MM.1S (cell line): Measurements from ENCODE around the gene MINDY3.

Source experiments
- DNase-seq: peaks from one replicate; pipeline ENCODE4 v3.0.0-alpha.2; 2015
- H2AFZ ChIP-seq: fragments of 300-600 bp; sonication (generic); 2 replicates; pipeline ENCODE4 v1.6.0; 2016; ENCODE audit warnings: antibody characterized with exemption, low read length
- H3F3A ChIP-seq: fragments of 300-600 bp; sonication (generic); 2 replicates; pipeline ENCODE4 v1.6.1; 2016; ENCODE audit warnings: mild to moderate bottlenecking, antibody characterized with exemption, low read length, moderate library complexity, mixed read lengths; ENCODE audit not compliant: insufficient read depth
- H3K27ac ChIP-seq: fragments of 300-600 bp; sonication (generic); 2 replicates; pipeline ENCODE4 v1.5.1; 2016; ENCODE audit warnings: mild to moderate bottlenecking, low read length
- H3K27me3 ChIP-seq: fragments of 300-600 bp; sonication (generic); replicated peaks from 2 replicates; pipeline ENCODE4 v1.6.0; 2016; ENCODE audit warnings: low read length; ENCODE audit not compliant: insufficient read depth
- H3K36me3 ChIP-seq: fragments of 300-600 bp; sonication (generic); replicated peaks from 2 replicates; pipeline ENCODE4 v1.6.1; 2016; ENCODE audit warnings: mild to moderate bottlenecking, low read length, mixed read lengths; ENCODE audit not compliant: insufficient read depth
- H3K4me1 ChIP-seq: fragments of 300-600 bp; sonication (generic); 2 replicates; pipeline ENCODE4 v1.6.1; 2016; ENCODE audit warnings: low read length, mixed read lengths
- H3K4me2 ChIP-seq: fragments of 300-600 bp; sonication (generic); 2 replicates; pipeline ENCODE4 v1.6.0; 2016; ENCODE audit warnings: low read depth, low read length
- H3K4me3 ChIP-seq: fragments of 300-600 bp; sonication (generic); 2 replicates; pipeline ENCODE4 v1.5.1; 2016; ENCODE audit warnings: low read length, mixed read lengths
- H3K79me2 ChIP-seq: fragments of 300-600 bp; sonication (generic); 2 replicates; pipeline ENCODE4 v1.6.1; 2016; ENCODE audit warnings: mixed run types, low read length, mixed read lengths
- H3K9ac ChIP-seq: fragments of 300-600 bp; sonication (generic); 2 replicates; pipeline ENCODE4 v1.6.1; 2016; ENCODE audit warnings: low read length, mixed read lengths
- H3K9me2 ChIP-seq: fragments of 300-600 bp; sonication (generic); replicated peaks from 2 replicates; pipeline ENCODE4 v1.6.1; 2016; ENCODE audit warnings: mild to moderate bottlenecking, low read length, mixed read lengths; ENCODE audit not compliant: insufficient read depth
- H3K9me3 ChIP-seq: fragments of 300-600 bp; sonication (generic); replicated peaks from 2 replicates; pipeline ENCODE4 v1.6.1; 2016; ENCODE audit warnings: mild to moderate bottlenecking, low read length, mixed read lengths; ENCODE audit not compliant: insufficient read depth
- H4K20me1 ChIP-seq: fragments of 300-600 bp; sonication (generic); 2 replicates; pipeline ENCODE4 v1.6.1; 2016; ENCODE audit warnings: mild to moderate bottlenecking, low read length, moderate library complexity, mixed read lengths; ENCODE audit not compliant: insufficient read depth
- EZH2 ChIP-seq: fragments of 300-600 bp; sonication (generic); optimal IDR thresholded peaks from 2 replicates; pipeline ENCODE3; 2017; ENCODE audit warnings: low read depth, mild to moderate bottlenecking, antibody characterized with exemption, low read length, mixed read lengths
- EZH2phosphoT487 ChIP-seq: fragments of 300-600 bp; sonication (generic); IDR thresholded peaks from 2 replicates; pipeline ENCODE4 v1.6.1; 2018; ENCODE audit warnings: antibody characterized with exemption, low read length
- TF ChIP-seq, protein P1 (sequence below): fragments of 300-600 bp; sonication (generic); IDR thresholded peaks from 2 replicates; pipeline ENCODE4 v1.5.1; 2016; ENCODE audit warnings: antibody characterized with exemption, low read length, mixed read lengths

MINDY3 gene

DNA sequence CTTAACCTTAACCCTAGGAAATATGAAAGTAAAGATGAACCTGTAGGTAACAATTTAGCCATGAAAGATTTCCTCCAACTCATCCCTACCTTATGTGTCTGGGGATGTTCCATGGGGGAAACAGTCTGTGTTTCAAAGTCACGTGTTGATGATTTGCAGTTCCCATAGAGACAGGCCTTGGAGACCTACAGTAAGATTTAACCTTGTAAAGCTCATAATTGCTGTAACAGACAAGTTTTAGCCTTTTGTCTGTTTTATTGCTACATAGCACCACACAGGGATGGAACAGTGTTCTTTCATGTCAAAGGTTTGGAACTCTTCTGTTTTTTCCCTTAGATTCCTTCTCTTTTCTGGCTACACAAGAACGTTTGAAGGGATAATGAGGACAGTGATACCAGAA is 105.4 kb downstream of the MINDY3 start:
- Histone ChIP-seq H3K27me3 (no peaks in the 10 kb centered on the region), H3K4me3 (no peak overlapping the region), H3K9me3 (no peaks in the 10 kb centered on the region), H3F3A (no peaks in the 10 kb centered on the region), H3K9ac (no peak overlapping the region), H3K27ac (no peak overlapping the region), H3K9me2 (no peaks in the 10 kb centered on the region), H3K4me1 (0 out of 2 replicates have a peak, but pooled peaks cover 4% of the 10 kb centered on the region), H3K79me2 (no peaks in the 10 kb centered on the region), H4K20me1 (no peaks in the 10 kb centered on the region), H3K4me2 (no peak overlapping the region), H3K36me3 (no peaks in the 10 kb centered on the region), H2AFZ (no peak overlapping the region)
- DNase-seq: no peak
- no peak for TF ChIP-seq EZH2
- TF ChIP-seq EZH2phosphoT487: no peak
- TF ChIP-seq, protein P1, sequence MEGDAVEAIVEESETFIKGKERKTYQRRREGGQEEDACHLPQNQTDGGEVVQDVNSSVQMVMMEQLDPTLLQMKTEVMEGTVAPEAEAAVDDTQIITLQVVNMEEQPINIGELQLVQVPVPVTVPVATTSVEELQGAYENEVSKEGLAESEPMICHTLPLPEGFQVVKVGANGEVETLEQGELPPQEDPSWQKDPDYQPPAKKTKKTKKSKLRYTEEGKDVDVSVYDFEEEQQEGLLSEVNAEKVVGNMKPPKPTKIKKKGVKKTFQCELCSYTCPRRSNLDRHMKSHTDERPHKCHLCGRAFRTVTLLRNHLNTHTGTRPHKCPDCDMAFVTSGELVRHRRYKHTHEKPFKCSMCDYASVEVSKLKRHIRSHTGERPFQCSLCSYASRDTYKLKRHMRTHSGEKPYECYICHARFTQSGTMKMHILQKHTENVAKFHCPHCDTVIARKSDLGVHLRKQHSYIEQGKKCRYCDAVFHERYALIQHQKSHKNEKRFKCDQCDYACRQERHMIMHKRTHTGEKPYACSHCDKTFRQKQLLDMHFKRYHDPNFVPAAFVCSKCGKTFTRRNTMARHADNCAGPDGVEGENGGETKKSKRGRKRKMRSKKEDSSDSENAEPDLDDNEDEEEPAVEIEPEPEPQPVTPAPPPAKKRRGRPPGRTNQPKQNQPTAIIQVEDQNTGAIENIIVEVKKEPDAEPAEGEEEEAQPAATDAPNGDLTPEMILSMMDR: no peak

DNA sequence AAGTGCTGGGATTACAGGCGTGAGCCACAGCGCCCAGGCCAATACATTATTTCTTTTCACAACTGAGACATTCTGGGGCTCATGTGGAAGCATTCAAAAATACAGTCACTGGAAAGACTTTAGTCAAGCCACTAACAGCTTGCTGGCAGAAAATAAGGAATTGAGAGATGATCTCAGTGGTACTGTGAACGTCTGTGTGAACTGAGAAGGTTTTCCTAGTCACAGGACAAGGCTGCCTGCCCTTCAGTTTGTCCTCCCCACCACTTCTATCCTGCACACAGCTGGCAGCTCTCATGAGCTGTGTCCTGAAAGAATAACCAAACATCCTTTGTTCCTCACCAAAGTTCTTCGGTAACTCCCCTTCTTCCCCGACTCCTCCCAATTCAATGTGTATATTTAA is 109.3 kb downstream of the MINDY3 start:
- Histone ChIP-seq H3K27me3 (no peaks in the 10 kb centered on the region), H3K27ac (no peak overlapping the region), H3K79me2 (no peaks in the 10 kb centered on the region), H4K20me1 (no peaks in the 10 kb centered on the region), H3K4me1 (peaks cover 34% of the 10 kb centered on the region), H3K36me3 (no peaks in the 10 kb centered on the region), H3K9me2 (no peaks in the 10 kb centered on the region), H3K4me3 (no peak overlapping the region), H2AFZ (no peak overlapping the region), H3K4me2 (no peak overlapping the region), H3K9ac (no peak overlapping the region), H3F3A (peaks cover 21% of the 10 kb centered on the region), H3K9me3 (no peaks in the 10 kb centered on the region)
- no peak for DNase-seq
- TF ChIP-seq EZH2 (no peak), EZH2phosphoT487 (no peak)
- TF ChIP-seq, protein P1: no peak

DNA sequence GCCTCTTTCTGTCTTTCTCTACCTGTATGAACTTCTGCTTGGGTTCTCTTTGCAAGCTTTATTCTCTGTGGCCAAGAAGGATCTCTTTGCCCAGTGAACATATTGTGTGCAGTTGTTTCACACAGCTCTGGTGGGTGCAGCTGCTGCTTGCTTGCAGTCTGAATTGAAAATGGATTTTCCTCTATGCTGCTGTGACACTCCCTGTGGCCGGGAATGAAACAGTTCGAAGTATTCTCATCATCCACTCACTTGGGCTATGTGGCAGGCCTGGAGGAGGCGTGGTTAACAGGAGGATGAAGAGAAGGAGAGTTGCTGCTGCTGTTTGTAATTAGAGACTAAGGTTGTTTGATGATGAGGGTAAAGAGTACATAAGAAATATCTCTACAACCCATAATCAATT is 112.2 kb downstream of the MINDY3 start:
- TF ChIP-seq, protein P1: peak; percentile 24; the same call in 1 of the 2 replicates
- TF ChIP-seq EZH2 (no peak), EZH2phosphoT487 (no peak)
- Histone ChIP-seq H3K9me3 (no peaks in the 10 kb centered on the region), H3K9me2 (no peaks in the 10 kb centered on the region), H3K36me3 (no peaks in the 10 kb centered on the region), H3K4me2 (peak overlapping the region; percentile 74), H3K27me3 (no peaks in the 10 kb centered on the region), H3K4me3 (peak overlapping the region; percentile 17), H3F3A (peaks cover 21% of the 10 kb centered on the region), H3K4me1 (peaks cover 34% of the 10 kb centered on the region), H3K79me2 (no peaks in the 10 kb centered on the region), H3K9ac (peak overlapping the region; percentile 58), H3K27ac (peak overlapping the region; percentile 91), H4K20me1 (no peaks in the 10 kb centered on the region), H2AFZ (0 out of 2 replicates have a peak overlapping the region, but pooled peaks have one; percentile 12)
- DNase-seq: peak; percentile 89
